GM18517 (cell line): Measurements from ENCODE around the gene C3orf22.

Source experiments
- ATAC-seq: cut with Tn5 transposase; IDR thresholded peaks from one replicate; pipeline ENCODE4 v1.9.1; 2021; ENCODE audit warnings: mild to moderate bottlenecking, moderate library complexity; ENCODE audit not compliant: unreplicated experiment

C3orf22 gene

GRCh38 chr3:126528800-126529541 lies 29.8 kb downstream of the C3orf22 start:
- no peak for ATAC-seq

- no peak for ATAC-seq
These were observed 30.3 kb downstream of the C3orf22 start for GRCh38 chr3:126528419-126528799.

- no peak for ATAC-seq
These were observed 31.1 kb downstream of the C3orf22 start for GRCh38 chr3:126527455-126528211.

GRCh38 chr3:126527006-126527405 lies 31.7 kb downstream of the C3orf22 start:
- ATAC-seq, result no peak

- ATAC-seq, result no peak
These were observed 32.1 kb downstream of the C3orf22 start for GRCh38 chr3:126526668-126527005.

GRCh38 chr3:126525853-126526667 lies 32.7 kb downstream of the C3orf22 start:
- ATAC-seq, result no peak

GRCh38 chr3:126525091-126525852 lies 33.5 kb downstream of the C3orf22 start:
- no peak for ATAC-seq

GRCh38 chr3:126524429-126524988 lies 34.2 kb downstream of the C3orf22 start:
- no peak for ATAC-seq

GRCh38 chr3:126523745-126524428 lies 34.8 kb downstream of the C3orf22 start, which contains the start of gene CHST13:
Gene CHST13 (plus strand): TSS chr3:126524155. CDS start chr3:126524333, 178 bp downstream.
- no peak for ATAC-seq

- ATAC-seq, result no peak
These were observed 36.4 kb downstream of the C3orf22 start for GRCh38 chr3:126522363-126522788.

GRCh38 chr3:126521122-126521891 lies 37.4 kb downstream of the C3orf22 start:
- ATAC-seq, result no peak

- ATAC-seq, result no peak
These were observed 39.0 kb downstream of the C3orf22 start for GRCh38 chr3:126519506-126520455.

GRCh38 chr3:126518779-126519177 lies 40.0 kb downstream of the C3orf22 start:
- ATAC-seq, result no peak

GRCh38 chr3:126517986-126518778 lies 40.5 kb downstream of the C3orf22 start:
- ATAC-seq, result no peak

GRCh38 chr3:126517291-126517951 lies 41.3 kb downstream of the C3orf22 start, which contains the start of gene UROC1:
Gene UROC1 (minus strand): TSS chr3:126517773. CDS start chr3:126517719, 54 bp downstream.
- ATAC-seq, result no peak

GRCh38 chr3:126516936-126517290 lies 41.8 kb downstream of the C3orf22 start:
- ATAC-seq, result no peak
